Activated naive CD4-positive, alpha-beta T cell treated with anti-CD3 and anti-CD28 coated beads, Interleukin-2, amount 50 U/mL, for 72 hours (primary cell): Measurements from ENCODE around the gene IMMT. TPM values are rescaled to one million over a fixed set of nuclear protein-coding genes. Genes with fewer than 3 reads are reported as not detected.

Experiments
- ATAC-seq, 2 donors: fragments of 150-1000 bp; cut with Tn5 transposase; 2 replicates each; pipeline ENCODE4 v1.10.0; 2021; ENCODE audit warnings: mild to moderate bottlenecking in 2 of 2, moderate library complexity in 2 of 2
- DNase-seq, 2 donors: peaks; one replicate each; pipeline ENCODE4 v3.0.0; 2021 to 2022; ENCODE audit warnings: low spot score in 2 of 2
- H3K27ac Mint-ChIP-seq, 2 donors: one replicate each; pipeline ENCODE4 v1.8.0; 2022; ENCODE audit warnings: mild to moderate bottlenecking in 2 of 2, mixed read lengths in 2 of 2
- H3K36me3 Mint-ChIP-seq, 2 donors: one replicate each; pipeline ENCODE4 v1.8.0; 2022; ENCODE audit warnings: mixed read lengths in 2 of 2
- H3K9me3 Mint-ChIP-seq, 2 donors: one replicate each; pipeline ENCODE4 v1.8.0; 2022; ENCODE audit warnings: mixed read lengths in 2 of 2
- total RNA-seq, 2 donors: library from RNA; stranded (reverse); gene quantifications; one replicate each; pipeline ENCODE4 v1.2.3, GENCODE V29; 2022

Gene IMMT
- total RNA-seq, 2 donors from 2014 or later: 177 to 180 TPM

DNA sequence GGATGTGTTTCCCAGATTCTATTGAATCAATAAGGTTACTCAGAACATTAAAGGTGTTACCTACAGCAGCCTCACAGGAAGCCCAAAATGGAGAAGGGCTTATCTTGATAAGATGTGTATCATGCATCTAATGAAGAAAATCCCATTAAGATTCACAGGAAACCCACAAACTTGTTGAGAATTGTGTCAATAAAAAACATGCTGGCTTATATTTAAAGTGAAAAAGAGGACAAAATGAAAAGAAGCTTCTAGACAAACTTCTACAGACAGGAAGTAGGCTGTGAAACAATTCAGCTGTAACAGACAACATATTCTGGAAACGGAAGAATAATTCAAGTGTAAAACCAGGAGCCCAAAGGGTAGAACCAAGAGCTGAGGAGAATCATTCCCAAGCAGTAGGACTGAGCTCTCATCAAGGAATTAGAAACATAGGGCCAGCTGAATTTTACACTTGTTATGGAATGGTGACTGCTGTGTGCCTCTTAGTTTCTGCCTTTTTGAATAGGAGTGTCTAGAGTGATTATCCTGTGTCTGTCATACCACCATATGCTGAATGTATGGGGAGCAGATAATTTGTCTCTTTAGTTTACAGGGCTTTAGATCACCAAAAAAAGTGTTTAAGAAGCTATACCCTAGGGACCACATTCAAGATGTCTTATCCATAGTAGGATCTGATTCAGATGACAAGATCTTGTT lies 9.6 kb downstream of the IMMT start:
- Mint-ChIP-seq H3K9me3 (no peaks in the 10 kb centered on the region), H3K27ac (peak overlapping the region; percentile 87 to 90), H3K36me3 (peaks cover 8 to 21% of the 10 kb centered on the region in 2 donors)
- DNase-seq (no peak), ATAC-seq (peak; percentile 43 to 54)

GRCh38 chr2:86176597-86176996 lies 18.7 kb downstream of the IMMT start:
- peaks cover 15 to 30% of the 10 kb centered on the region in 2 donors for H3K36me3 Mint-ChIP-seq
- peak overlapping the region in 1 of 2 donors; percentile 43 for H3K27ac Mint-ChIP-seq
- DNase-seq (no peak), ATAC-seq (no peak)
- H3K9me3 Mint-ChIP-seq: no peaks in the 10 kb centered on the region

DNA sequence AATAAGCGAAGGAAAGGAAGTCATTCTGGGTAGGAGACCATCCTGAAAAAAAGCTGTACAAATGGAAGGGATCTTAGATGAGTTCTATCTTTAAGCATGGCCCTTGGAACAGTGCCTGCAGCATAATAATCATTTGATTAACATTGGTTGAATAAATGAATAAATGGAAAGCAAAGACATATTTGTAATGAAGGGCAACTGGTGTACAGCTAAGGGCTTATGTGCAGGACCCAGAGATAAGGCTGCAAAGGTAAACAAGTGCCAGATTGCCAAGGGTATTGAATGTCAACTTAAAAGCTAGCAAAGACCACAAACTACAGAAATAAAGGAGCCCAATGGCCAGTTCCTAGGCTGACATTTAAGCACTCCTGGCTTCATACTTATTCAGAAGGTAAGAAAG lies 19.4 kb downstream of the IMMT start:
- ATAC-seq (no peak), DNase-seq (no peak)
- peaks cover 15 to 30% of the 10 kb centered on the region in 2 donors for H3K36me3 Mint-ChIP-seq
- H3K9me3 Mint-ChIP-seq: no peaks in the 10 kb centered on the region
- H3K27ac Mint-ChIP-seq: peak overlapping the region in 1 of 2 donors; percentile 43

DNA sequence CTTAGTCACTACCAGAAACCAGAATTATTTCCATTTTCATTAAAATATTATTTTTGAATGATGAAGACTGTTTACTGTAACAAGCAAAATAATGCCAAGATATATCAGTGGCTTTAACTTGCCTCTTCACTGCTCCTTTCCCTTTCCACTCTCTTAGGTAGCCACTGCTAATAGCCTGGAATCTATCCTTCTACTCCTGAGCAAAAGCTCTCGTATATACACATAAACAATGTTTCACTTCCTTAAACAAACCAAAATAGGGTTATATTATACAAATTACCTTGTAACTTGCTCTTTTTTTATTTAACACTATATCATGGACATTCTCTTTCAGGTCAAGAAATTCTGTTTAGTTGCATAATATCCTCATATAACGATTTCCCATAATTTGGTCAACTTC lies 20.8 kb downstream of the IMMT start:
- peaks cover 15 to 26% of the 10 kb centered on the region in 2 donors for H3K36me3 Mint-ChIP-seq
- DNase-seq: no peak
- peak overlapping the region in 1 of 2 donors; percentile 52 for H3K27ac Mint-ChIP-seq
- no peaks in the 10 kb centered on the region for H3K9me3 Mint-ChIP-seq
- no peak for ATAC-seq

GRCh38 chr2:86172610-86173009 lies 22.7 kb downstream of the IMMT start:
- no peak for ATAC-seq
- Mint-ChIP-seq H3K9me3 (no peaks in the 10 kb centered on the region), H3K36me3 (peaks cover 22 to 39% of the 10 kb centered on the region in 2 donors), H3K27ac (peak overlapping the region; percentile 7 to 63)
- no peak for DNase-seq

GRCh38 chr2:86171295-86171694 lies 24.0 kb downstream of the IMMT start:
- ATAC-seq (no peak), DNase-seq (no peak)
- Mint-ChIP-seq H3K9me3 (no peaks in the 10 kb centered on the region), H3K36me3 (peaks cover 18 to 38% of the 10 kb centered on the region in 2 donors), H3K27ac (peak overlapping the region in 1 of 2 donors; percentile 18)

- Mint-ChIP-seq H3K9me3 (no peaks in the 10 kb centered on the region), H3K27ac (no peak overlapping the region), H3K36me3 (peaks cover 15 to 29% of the 10 kb centered on the region in 2 donors)
- ATAC-seq: no peak
- DNase-seq: no peak
These were observed 24.8 kb downstream of the IMMT start for GRCh38 chr2:86170449-86170848.

DNA sequence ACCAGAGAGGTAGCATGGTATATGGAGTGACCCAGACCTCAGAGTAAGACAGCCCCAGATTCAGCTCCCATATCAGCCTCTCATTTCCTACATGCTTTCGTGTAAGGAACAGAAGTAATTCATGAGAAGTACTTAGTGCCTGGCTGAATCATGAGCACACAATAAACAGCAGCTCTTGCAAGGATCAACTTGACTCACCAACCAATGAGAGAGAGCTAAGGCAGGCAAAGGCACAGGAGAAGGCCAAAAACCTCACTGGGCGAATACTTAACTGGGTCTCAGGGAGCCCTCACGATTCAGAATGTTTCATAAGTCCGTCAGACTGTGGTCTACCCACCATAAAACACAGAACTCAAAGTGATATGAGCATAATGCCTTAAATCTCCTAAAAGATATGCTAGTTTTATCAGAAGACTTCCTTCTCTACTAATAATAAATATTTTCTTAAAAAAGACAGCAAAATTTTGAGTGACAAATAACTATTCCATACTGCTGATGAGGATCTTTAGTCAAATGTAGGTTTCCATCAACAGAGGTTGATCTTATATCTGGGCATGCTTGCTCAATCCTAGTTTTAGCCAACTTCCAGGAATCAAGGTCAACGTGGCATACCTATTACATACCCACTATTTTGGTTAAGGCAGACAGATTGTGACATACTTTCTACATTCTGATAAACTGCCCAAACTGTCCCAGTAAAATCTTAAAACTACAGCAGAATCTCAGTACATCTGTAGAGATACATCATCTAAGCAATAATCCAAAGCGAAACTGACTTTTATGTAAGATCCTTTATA lies 34.9 kb downstream of the IMMT start:
- DNase-seq (no peak), ATAC-seq (no peak)
- no peaks in the 10 kb centered on the region for H3K9me3 Mint-ChIP-seq
- H3K36me3 Mint-ChIP-seq: peaks cover 0 to 6% of the 10 kb centered on the region in 2 donors
- H3K27ac Mint-ChIP-seq: no peak overlapping the region

- no peak for DNase-seq
- no peaks in the 10 kb centered on the region for H3K9me3 Mint-ChIP-seq
- peaks cover 0 to 5% of the 10 kb centered on the region in 2 donors for H3K36me3 Mint-ChIP-seq
- no peak for ATAC-seq
- H3K27ac Mint-ChIP-seq: no peak overlapping the region
These were observed 37.0 kb downstream of the IMMT start for GRCh38 chr2:86158286-86158685.

DNA sequence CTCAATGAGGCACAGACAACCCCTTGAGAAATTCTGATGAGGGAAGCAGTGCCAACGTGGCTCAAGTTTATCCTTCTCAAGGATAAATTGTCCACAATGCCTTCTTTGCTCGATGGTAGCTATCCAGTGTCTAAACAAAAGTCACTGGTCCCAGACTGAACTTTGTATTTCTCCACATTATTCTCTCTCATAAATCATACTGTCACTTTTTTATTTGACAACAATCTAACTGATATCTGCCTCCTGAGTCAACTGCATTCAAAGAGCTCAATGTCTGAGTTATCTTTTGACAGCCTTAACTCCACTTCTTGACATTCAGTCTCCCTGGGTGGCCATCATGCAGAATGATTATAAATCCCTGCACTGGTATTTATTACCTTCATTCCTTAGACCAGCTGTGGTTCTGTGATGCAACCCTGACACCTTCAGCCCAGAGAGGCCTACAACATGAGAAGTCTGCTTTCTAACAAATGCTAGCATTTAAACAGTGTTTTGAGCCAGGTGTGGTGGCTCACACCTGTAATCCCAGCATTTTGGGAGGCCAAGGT lies 38.2 kb downstream of the IMMT start:
- no peaks in the 10 kb centered on the region for H3K36me3 Mint-ChIP-seq
- ATAC-seq (no peak), DNase-seq (no peak)
- H3K27ac Mint-ChIP-seq: no peak overlapping the region
- H3K9me3 Mint-ChIP-seq: no peaks in the 10 kb centered on the region

- Mint-ChIP-seq H3K36me3 (peaks cover 4 to 34% of the 10 kb centered on the region in 2 donors), H3K9me3 (no peaks in the 10 kb centered on the region), H3K27ac (peak overlapping the region; percentile 5 to 90)
These were observed 44.8 kb downstream of the IMMT start for GRCh38 chr2:86150502-86150901.

DNA sequence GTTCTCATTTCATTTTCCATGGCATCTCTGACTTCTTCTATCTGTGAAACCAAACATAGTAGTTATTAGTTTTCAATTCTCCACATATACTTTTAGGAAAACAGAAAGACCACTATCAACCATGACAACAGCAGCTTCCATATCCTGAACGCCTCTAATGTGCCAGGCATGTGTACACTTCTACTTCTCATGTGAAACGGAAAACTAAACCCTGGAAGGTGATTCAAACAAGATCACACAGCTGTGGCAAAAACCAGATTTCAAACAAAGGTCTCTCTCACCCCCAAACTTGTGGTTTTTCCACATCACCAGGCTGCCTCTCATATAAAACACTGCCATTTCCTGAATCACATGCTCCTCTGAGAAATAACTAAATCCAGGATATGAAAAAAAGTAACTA lies 47.5 kb downstream of the IMMT start:
- ATAC-seq: peak; percentile 55 to 78
- H3K9me3 Mint-ChIP-seq: no peaks in the 10 kb centered on the region
- DNase-seq: no peak
- peak overlapping the region; percentile 5 to 86 for H3K27ac Mint-ChIP-seq
- peaks cover 4 to 42% of the 10 kb centered on the region in 2 donors for H3K36me3 Mint-ChIP-seq

More at GRCh38 chr2:86150502-86150901, 44.8 kb downstream of the IMMT start:
- DNase-seq: no peak
- ATAC-seq: no peak

- peaks cover 0 to 28% of the 10 kb centered on the region in 2 donors for H3K36me3 Mint-ChIP-seq
These were observed 51.2 kb downstream of the IMMT start for GRCh38 chr2:86143926-86144685.

GRCh38 chr2:86143307-86143706 lies 52.0 kb downstream of the IMMT start:
- ATAC-seq (no peak), DNase-seq (no peak)
- H3K9me3 Mint-ChIP-seq: no peaks in the 10 kb centered on the region
- H3K36me3 Mint-ChIP-seq: peaks cover 1 to 28% of the 10 kb centered on the region in 2 donors
- peak overlapping the region; percentile 75 to 82 for H3K27ac Mint-ChIP-seq

More at GRCh38 chr2:86143926-86144685, 51.2 kb downstream of the IMMT start:
- no peak for ATAC-seq
- DNase-seq: no peak
- peak overlapping the region; percentile 75 to 82 for H3K27ac Mint-ChIP-seq
- H3K9me3 Mint-ChIP-seq: no peaks in the 10 kb centered on the region

- ATAC-seq (no peak), DNase-seq (no peak)
- Mint-ChIP-seq H3K36me3 (peaks cover 8 to 28% of the 10 kb centered on the region in 2 donors), H3K9me3 (no peaks in the 10 kb centered on the region), H3K27ac (peak overlapping the region; percentile 50 to 75)
These were observed 52.6 kb downstream of the IMMT start for GRCh38 chr2:86142436-86143257.

DNA sequence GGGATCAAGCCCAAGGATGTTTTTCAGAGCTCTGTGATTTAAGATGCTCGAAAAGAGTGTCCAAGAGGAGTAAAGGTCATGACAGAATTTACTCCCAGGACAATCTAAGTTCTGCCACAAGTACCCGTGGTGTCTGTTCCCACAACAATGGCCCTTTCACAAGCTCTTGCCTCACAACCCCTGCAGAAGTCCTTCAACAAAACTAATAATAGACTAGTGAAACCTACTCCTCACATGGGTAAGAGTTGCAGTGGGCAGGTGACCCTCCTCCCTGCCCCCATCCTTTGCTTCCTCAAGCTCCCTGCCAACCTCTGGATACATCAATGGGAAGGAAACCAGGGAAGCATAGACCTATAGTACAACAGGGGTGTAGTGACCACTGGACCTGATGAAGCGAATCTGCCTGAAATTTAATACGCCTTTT lies 54.3 kb downstream of the IMMT start:
- DNase-seq: no peak
- no peak for ATAC-seq
- H3K27ac Mint-ChIP-seq: peak overlapping the region; percentile 58 to 73
- no peaks in the 10 kb centered on the region for H3K9me3 Mint-ChIP-seq
- peaks cover 19 to 41% of the 10 kb centered on the region in 2 donors for H3K36me3 Mint-ChIP-seq
